ENCODE measurements around the gene EFEMP1.

EFEMP1 gene

GRCh38 chr2:55949613-55950012 lies 26.0 kb upstream of the EFEMP1 start:
- TF ChIP-seq CTCF (conservative IDR thresholded peaks at IDR 0.05; ENCODE audit: low read length), result no peak
- DNase-seq (ENCODE audit: low read depth), result no peak
- H3K4me3 ChIP-seq (ENCODE audit: low read length), result no peak overlapping the region

- DNase-seq (ENCODE audit: low read depth), result no peak
- TF ChIP-seq CTCF (conservative IDR thresholded peaks at IDR 0.05; ENCODE audit: low read length), result no peak
- no peak overlapping the region for H3K4me3 ChIP-seq (ENCODE audit: low read length)
These were observed 25.6 kb upstream of the EFEMP1 start for GRCh38 chr2:55949211-55949610.

- no peak for TF ChIP-seq CTCF (conservative IDR thresholded peaks at IDR 0.05; ENCODE audit: low read length)
- DNase-seq (ENCODE audit: low read depth), result no peak
- H3K4me3 ChIP-seq (ENCODE audit: low read length), result no peak overlapping the region
These were observed 24.8 kb upstream of the EFEMP1 start for GRCh38 chr2:55948176-55948923.

- TF ChIP-seq CTCF (conservative IDR thresholded peaks at IDR 0.05; ENCODE audit: low read length), result no peak
- no peak overlapping the region for H3K4me3 ChIP-seq (ENCODE audit: low read length)
- DNase-seq (ENCODE audit: low read depth), result no peak
These were observed 24.2 kb upstream of the EFEMP1 start for GRCh38 chr2:55947752-55948151.

- DNase-seq (ENCODE audit: low read depth), result no peak
- TF ChIP-seq CTCF (conservative IDR thresholded peaks at IDR 0.05; ENCODE audit: low read length), result no peak
- H3K4me3 ChIP-seq (ENCODE audit: low read length), result no peak overlapping the region
These were observed 23.2 kb upstream of the EFEMP1 start for GRCh38 chr2:55946793-55947192.

- no peak overlapping the region for H3K4me3 ChIP-seq (ENCODE audit: low read length)
- no peak for TF ChIP-seq CTCF (conservative IDR thresholded peaks at IDR 0.05; ENCODE audit: low read length)
- DNase-seq (ENCODE audit: low read depth), result no peak
These were observed 19.9 kb upstream of the EFEMP1 start for GRCh38 chr2:55943466-55943865.

- TF ChIP-seq CTCF (conservative IDR thresholded peaks at IDR 0.05; ENCODE audit: low read length), result no peak
- H3K4me3 ChIP-seq (ENCODE audit: low read length), result no peak overlapping the region
- DNase-seq (ENCODE audit: low read depth), result no peak
These were observed 12.8 kb upstream of the EFEMP1 start for GRCh38 chr2:55936351-55936750.
